Activated CD4-positive, alpha-beta memory T cell treated with anti-CD3 and anti-CD28 coated beads, Interleukin-2, amount 10 ng/mL, durations not matched to agents 7 days and 5 days (primary cell): ENCODE measurements around the gene HSD11B1L. TPM values are rescaled to one million over a fixed set of nuclear protein-coding genes. Genes with fewer than 3 reads are reported as not detected.

Source experiments
- CTCF ChIA-PET: fragments of 350-600 bp; sonication (Branson Sonifier 250); formaldehyde crosslinking; loops from one replicate; lab custom pipeline; 2021; ENCODE audit warnings: antibody characterized with exemption, inconsistent platforms; lab: Charles Lee
- POLR2A ChIA-PET: fragments of 350-600 bp; sonication (Branson Sonifier 250); formaldehyde crosslinking; loops from one replicate; lab custom pipeline; 2021; ENCODE audit warnings: antibody characterized with exemption; lab: Charles Lee
- DNase-seq: peaks from one replicate; pipeline ENCODE4 v3.0.0-alpha.2; 2020
- H3K27ac Mint-ChIP-seq: one replicate; pipeline ENCODE4 v1.8.0; 2021; ENCODE audit warnings: mild to moderate bottlenecking, mixed read lengths
- H3K27me3 Mint-ChIP-seq: one replicate; pipeline ENCODE4 v1.8.0; 2021; ENCODE audit warnings: mixed read lengths
- H3K36me3 Mint-ChIP-seq: one replicate; pipeline ENCODE4 v1.8.0; 2021; ENCODE audit warnings: low read depth, mixed read lengths
- H3K4me1 Mint-ChIP-seq: one replicate; pipeline ENCODE4 v1.8.0; 2021; ENCODE audit warnings: mixed read lengths
- H3K4me3 Mint-ChIP-seq: one replicate; pipeline ENCODE4 v1.8.0; 2021; ENCODE audit warnings: mild to moderate bottlenecking, mixed read lengths
- H3K9me3 Mint-ChIP-seq: one replicate; pipeline ENCODE4 v1.8.0; 2021; ENCODE audit warnings: mixed read lengths
- total RNA-seq, 2 experiments: library from RNA; stranded (reverse); gene quantifications; one replicate each; pipeline ENCODE4 v1.2.3, GENCODE V29; 2021

Gene HSD11B1L
- total RNA-seq, 2 experiments from 2014 or later: 2.5 to 3.2 TPM

DNA sequence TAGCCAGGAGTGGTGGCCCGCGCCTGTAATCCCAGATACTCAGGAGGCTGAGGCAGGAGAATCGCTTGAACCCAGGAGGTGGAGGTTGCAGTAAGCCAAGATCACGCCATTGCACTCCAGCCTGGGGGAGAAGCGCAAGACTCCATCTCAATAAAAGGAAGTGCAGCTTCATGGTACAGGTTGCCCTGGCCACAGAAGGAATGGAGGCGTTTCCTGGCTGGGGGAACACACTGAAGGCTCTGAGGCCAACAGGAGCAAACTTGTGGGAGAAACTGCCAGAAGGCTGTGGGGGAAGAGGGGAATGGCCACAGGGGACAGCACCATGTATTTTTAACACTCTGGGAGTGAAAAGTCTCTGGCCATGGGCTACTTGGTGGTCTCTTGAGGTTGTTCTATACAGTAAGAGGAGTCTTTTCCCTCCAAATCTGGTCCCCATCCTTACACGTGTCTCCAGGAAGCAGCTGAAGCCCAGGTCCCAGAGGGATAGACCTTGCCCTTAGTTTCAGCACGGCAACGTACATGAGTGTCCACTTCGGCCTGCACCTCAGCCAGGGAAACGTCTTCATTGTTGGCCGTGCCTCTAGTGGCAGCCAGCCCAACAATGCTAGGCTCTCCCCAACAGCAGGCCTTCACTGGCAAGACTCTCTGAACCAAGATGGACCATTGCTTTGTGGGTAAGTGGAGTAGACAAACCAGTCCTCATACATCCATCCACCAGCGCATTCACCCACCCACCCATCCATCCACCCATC lies 7.9 kb upstream of the HSD11B1L start:
- H3K9me3 Mint-ChIP-seq: no peaks in the 10 kb centered on the region
- H3K27me3 Mint-ChIP-seq: no peaks in the 10 kb centered on the region
- POLR2A ChIA-PET: no interaction called here
- DNase-seq: no peak
- no peak overlapping the region for H3K4me3 Mint-ChIP-seq
- CTCF ChIA-PET: no interaction called here
- H3K36me3 Mint-ChIP-seq: peaks cover 19% of the 10 kb centered on the region
- no peaks in the 10 kb centered on the region for H3K4me1 Mint-ChIP-seq
- H3K27ac Mint-ChIP-seq: no peak overlapping the region

DNA sequence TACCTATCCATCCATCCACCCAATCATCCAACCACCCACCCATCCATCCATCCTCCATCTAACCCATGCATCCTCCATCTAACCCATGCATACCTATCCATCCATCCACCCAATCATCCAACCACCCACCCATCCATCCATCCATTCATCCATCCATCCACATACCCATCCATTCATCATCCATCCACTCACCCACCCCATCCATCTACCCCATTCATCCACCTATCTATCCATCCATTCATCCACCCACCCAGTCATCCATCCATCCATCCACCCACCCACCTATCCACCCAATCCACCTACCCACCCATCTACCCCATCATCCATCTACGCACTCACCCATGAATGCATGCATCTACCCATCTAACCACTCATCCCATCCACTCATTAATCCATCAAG lies 7.1 kb upstream of the HSD11B1L start:
- ChIA-PET CTCF (interaction anchor here (0.7 kb wide), 1 partner anchor 52 kb away, joined by 4 read pairs; no protein-coding TSS in a partner anchor), POLR2A (no interaction called here)
- no peak for DNase-seq
- Mint-ChIP-seq H3K9me3 (no peaks in the 10 kb centered on the region), H3K36me3 (peaks cover 17% of the 10 kb centered on the region), H3K4me3 (no peak overlapping the region), H3K27me3 (no peaks in the 10 kb centered on the region), H3K4me1 (no peaks in the 10 kb centered on the region), H3K27ac (no peak overlapping the region)

DNA sequence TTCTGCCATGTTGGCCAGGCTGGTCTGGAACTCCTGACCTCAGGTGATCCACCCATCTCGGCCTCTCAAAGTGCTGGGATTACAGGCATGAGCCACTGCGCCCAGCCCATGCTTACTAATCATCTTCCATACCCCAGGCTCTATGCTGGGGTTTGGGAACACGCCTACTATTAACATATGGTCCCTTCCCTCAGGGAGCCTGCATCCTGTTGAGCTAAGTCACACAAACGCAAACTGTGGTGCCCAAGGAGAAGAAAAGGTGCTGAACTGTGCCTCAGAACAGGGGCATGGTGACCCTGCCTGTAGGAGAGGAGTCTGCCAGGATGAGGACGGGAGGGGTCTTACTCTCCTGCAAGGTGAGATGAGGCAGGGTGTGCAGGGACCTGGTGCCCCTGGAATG lies 6.1 kb upstream of the HSD11B1L start:
- peaks cover 13% of the 10 kb centered on the region for H3K36me3 Mint-ChIP-seq
- H3K27ac Mint-ChIP-seq: no peak overlapping the region
- DNase-seq: no peak
- H3K9me3 Mint-ChIP-seq: no peaks in the 10 kb centered on the region
- peaks cover 8% of the 10 kb centered on the region for H3K4me1 Mint-ChIP-seq
- no peaks in the 10 kb centered on the region for H3K27me3 Mint-ChIP-seq
- ChIA-PET POLR2A (no interaction called here), CTCF (interaction anchor here (0.7 kb wide), 1 partner anchor 53 kb away, joined by 4 read pairs; no protein-coding TSS in a partner anchor)
- no peak overlapping the region for H3K4me3 Mint-ChIP-seq

GRCh38 chr19:5676105-5676771 lies 4.6 kb upstream of the HSD11B1L start:
- Mint-ChIP-seq H3K27me3 (no peaks in the 10 kb centered on the region), H3K4me1 (peaks cover 13% of the 10 kb centered on the region), H3K9me3 (no peaks in the 10 kb centered on the region), H3K27ac (no peak overlapping the region), H3K36me3 (peaks cover 17% of the 10 kb centered on the region), H3K4me3 (no peak overlapping the region)
- POLR2A ChIA-PET: interaction anchor here (1.0 to 1.1 kb wide), 2 partner anchors 11 to 54 kb away, joined by 3 to 4 read pairs; no protein-coding TSS in a partner anchor
- CTCF ChIA-PET: no interaction called here
- no peak for DNase-seq

DNA sequence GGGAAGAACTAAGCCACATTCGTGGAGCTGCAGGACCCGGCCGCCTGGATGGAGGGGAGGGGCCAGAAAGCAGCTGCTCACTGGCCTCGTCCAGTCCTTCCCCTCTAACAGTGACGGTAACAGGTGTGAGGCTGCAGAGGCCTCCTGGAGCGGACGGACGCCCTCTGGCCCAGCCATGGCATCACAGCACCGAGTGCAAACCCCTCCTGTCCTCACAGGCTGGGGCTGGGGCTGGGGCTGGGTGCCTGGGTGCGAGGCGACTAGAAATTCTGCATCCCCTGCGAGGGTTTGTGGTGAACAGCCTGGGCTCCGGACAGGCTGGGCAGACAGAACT lies 4.1 kb upstream of the HSD11B1L start:
- ChIA-PET CTCF (no interaction called here), POLR2A (interaction anchor here (1.1 kb wide), 1 partner anchor 12 kb away, joined by 4 read pairs; no protein-coding TSS in a partner anchor)
- Mint-ChIP-seq H3K9me3 (no peaks in the 10 kb centered on the region), H3K27me3 (peaks cover 3% of the 10 kb centered on the region), H3K27ac (no peak overlapping the region), H3K36me3 (peaks cover 17% of the 10 kb centered on the region), H3K4me1 (peaks cover 18% of the 10 kb centered on the region), H3K4me3 (no peak overlapping the region)
- DNase-seq: no peak

- H3K4me3 Mint-ChIP-seq: no peak overlapping the region
- POLR2A ChIA-PET: no interaction called here
- peaks cover 17% of the 10 kb centered on the region for H3K36me3 Mint-ChIP-seq
- H3K9me3 Mint-ChIP-seq: no peaks in the 10 kb centered on the region
- H3K4me1 Mint-ChIP-seq: peaks cover 22% of the 10 kb centered on the region
- H3K27me3 Mint-ChIP-seq: peaks cover 6% of the 10 kb centered on the region
- CTCF ChIA-PET: no interaction called here
- no peak overlapping the region for H3K27ac Mint-ChIP-seq
- no peak for DNase-seq
Observed at GRCh38 chr19:5677136-5677535, 3.7 kb upstream of the HSD11B1L start.

DNA sequence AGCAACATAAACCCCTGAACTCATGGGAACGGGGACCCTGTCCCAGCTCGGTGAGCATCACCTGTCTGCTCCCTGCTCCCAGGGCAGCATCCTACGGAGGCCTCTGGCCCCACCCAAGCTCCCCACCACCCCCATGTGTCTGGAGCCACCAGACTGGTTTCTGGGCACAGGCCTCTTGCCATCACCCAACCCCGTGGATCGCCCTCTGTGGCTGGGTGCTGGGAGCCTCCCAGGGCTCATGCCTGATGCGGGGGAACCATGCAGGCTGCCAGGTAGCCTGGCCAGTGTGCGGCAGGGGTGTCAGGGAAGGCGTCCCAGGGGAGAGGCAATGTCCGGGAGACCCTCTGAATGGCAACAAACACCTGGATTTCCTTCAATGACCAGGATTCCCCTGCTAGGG lies 3.2 kb upstream of the HSD11B1L start:
- H3K27me3 Mint-ChIP-seq: peaks cover 8% of the 10 kb centered on the region
- H3K27ac Mint-ChIP-seq: no peak overlapping the region
- CTCF ChIA-PET: no interaction called here
- no peak for DNase-seq
- no peak overlapping the region for H3K4me3 Mint-ChIP-seq
- POLR2A ChIA-PET: interaction anchor here (1.2 kb wide), 1 partner anchor 9 kb away, joined by 3 read pairs; no protein-coding TSS in a partner anchor
- H3K9me3 Mint-ChIP-seq: no peaks in the 10 kb centered on the region
- H3K4me1 Mint-ChIP-seq: peaks cover 24% of the 10 kb centered on the region
- H3K36me3 Mint-ChIP-seq: peaks cover 17% of the 10 kb centered on the region

- Mint-ChIP-seq H3K9me3 (no peaks in the 10 kb centered on the region), H3K27me3 (peaks cover 8% of the 10 kb centered on the region), H3K4me1 (peaks cover 24% of the 10 kb centered on the region), H3K27ac (no peak overlapping the region), H3K36me3 (peaks cover 11% of the 10 kb centered on the region), H3K4me3 (no peak overlapping the region)
- ChIA-PET CTCF (no interaction called here), POLR2A (interaction anchor here (1.2 kb wide), 1 partner anchor 9 kb away, joined by 3 read pairs; no protein-coding TSS in a partner anchor)
- DNase-seq: no peak
Observed at GRCh38 chr19:5678071-5678718, 2.6 kb upstream of the HSD11B1L start.

DNA sequence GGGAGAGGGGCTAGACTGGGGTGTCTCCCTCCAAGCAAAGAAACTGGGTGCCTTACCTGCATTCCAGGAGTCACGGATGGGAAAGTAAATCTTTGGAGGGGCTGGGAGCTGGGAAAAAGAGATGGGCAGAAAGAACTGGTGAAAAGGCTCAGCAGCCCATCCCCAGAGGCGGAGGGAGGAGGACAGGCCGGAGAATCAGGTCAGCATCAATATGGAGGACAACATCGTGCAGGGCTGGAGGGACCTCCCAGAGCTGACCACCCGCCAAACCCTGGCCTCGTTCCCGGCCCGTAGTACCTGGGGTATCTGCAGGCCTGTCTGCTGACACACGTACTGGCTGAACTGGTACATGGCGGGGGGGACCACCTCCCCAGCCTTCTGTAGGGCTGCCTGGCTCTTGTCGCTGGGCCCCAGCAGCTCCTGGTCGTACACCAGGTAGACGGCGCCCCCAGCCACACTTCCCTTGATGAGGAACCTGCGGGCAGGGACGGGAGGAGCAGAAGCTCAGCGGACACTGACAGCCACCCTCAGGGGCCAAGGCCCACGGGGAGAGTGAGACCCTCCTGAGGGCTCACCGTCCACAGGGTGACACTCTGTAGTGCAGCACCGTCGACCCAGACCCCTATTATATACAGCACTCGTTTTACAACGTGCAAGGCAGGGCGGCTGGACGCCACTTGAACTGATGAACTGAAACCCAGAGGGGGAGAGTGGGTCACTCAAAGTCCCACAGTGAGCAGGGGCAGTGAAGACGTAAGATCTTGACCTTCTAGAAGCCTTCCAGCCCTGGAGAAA lies 1.3 kb upstream of the HSD11B1L start:
- Mint-ChIP-seq H3K4me1 (peaks cover 24% of the 10 kb centered on the region), H3K9me3 (no peaks in the 10 kb centered on the region), H3K36me3 (peaks cover 6% of the 10 kb centered on the region), H3K27ac (peak overlapping the region; percentile 87), H3K4me3 (peak overlapping the region; percentile 94), H3K27me3 (peaks cover 8% of the 10 kb centered on the region)
- ChIA-PET POLR2A (interaction anchor here (0.8 to 1.0 kb wide), 4 partner anchors 9 to 52 kb away, joined by 3 to 4 read pairs (median 3); no protein-coding TSS in a partner anchor), CTCF (no interaction called here)
- no peak for DNase-seq

- peaks cover 24% of the 10 kb centered on the region for H3K4me1 Mint-ChIP-seq
- ChIA-PET POLR2A (interaction anchor here (0.9 to 1.0 kb wide), 3 partner anchors 10 to 38 kb away, joined by 3 to 4 read pairs (median 3); no protein-coding TSS in a partner anchor), CTCF (no interaction called here)
- H3K27ac Mint-ChIP-seq: peak overlapping the region; percentile 87
- no peak for DNase-seq
- peak overlapping the region; percentile 94 for H3K4me3 Mint-ChIP-seq
- peaks cover 6% of the 10 kb centered on the region for H3K36me3 Mint-ChIP-seq
- no peaks in the 10 kb centered on the region for H3K9me3 Mint-ChIP-seq
- H3K27me3 Mint-ChIP-seq: peaks cover 8% of the 10 kb centered on the region
Observed at GRCh38 chr19:5680084-5680436, 767 bp upstream of the HSD11B1L start.

GRCh38 chr19:5681391-5682106 lies 722 bp downstream of the HSD11B1L start:
- no peak for DNase-seq
- ChIA-PET CTCF (interaction anchor here (1.2 kb wide), 1 partner anchor 8 kb away, joined by 5 read pairs; the partner anchor contains the start of gene RPL36), POLR2A (interaction anchor here (1.2 to 2.2 kb wide), 2 partner anchors 10 to 37 kb away, joined by 3 to 9 read pairs; no protein-coding TSS in a partner anchor)
- Mint-ChIP-seq H3K9me3 (no peaks in the 10 kb centered on the region), H3K36me3 (peaks cover 6% of the 10 kb centered on the region), H3K27me3 (peaks cover 8% of the 10 kb centered on the region), H3K4me3 (peak overlapping the region; percentile 63), H3K4me1 (peaks cover 27% of the 10 kb centered on the region), H3K27ac (peak overlapping the region; percentile 32)

DNA sequence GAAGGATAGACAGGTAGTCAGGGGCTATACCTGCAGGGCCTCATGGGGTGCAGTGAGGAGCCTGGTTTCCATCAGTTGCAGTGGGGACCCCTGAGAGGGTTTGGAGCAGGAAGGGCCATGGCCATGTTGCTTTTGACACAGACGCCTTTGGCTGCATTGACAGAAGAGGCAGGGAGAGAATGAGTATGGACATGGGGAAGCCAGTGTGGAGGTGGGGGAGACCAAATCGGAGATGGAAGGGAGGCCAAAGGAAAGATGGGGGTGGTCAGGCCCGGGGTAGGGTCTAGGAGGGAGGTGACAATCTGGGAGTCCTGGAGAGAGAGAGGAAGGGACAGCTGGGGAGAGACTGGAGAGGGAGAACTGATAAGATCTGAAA lies 1.3 kb downstream of the HSD11B1L start:
- Mint-ChIP-seq H3K27ac (no peak overlapping the region), H3K4me1 (peaks cover 29% of the 10 kb centered on the region), H3K9me3 (no peaks in the 10 kb centered on the region), H3K36me3 (peaks cover 6% of the 10 kb centered on the region), H3K27me3 (peaks cover 8% of the 10 kb centered on the region), H3K4me3 (peak overlapping the region; percentile 63)
- ChIA-PET POLR2A (interaction anchor here (1.2 to 2.2 kb wide), 2 partner anchors 9 to 37 kb away, joined by 3 to 9 read pairs; no protein-coding TSS in a partner anchor), CTCF (interaction anchor here (1.2 kb wide), 1 partner anchor 8 kb away, joined by 5 read pairs; the partner anchor contains the start of gene RPL36)
- no peak for DNase-seq
